Occipital lobe (tissue), 2 donors: ENCODE measurements around the gene SLC17A7. TPM values are rescaled to one million over a fixed set of nuclear protein-coding genes. Genes with fewer than 3 reads are reported as not detected.
A peak's percentile ranks its signal among the peaks of the same experiment; 100 is the strongest.

Source experiments
- DNase-seq: peaks from one replicate; lab custom pipeline; 2025; lab: John Stamatoyannopoulos, UW
- total RNA-seq: library from RNA; depleted of rRNA; stranded (reverse); fragments of >200 nt; gene quantifications from one replicate; pipeline ENCODE4 v1.2.3, GENCODE V29; 2014

SLC17A7 gene
- total RNA-seq, 1 donor from 2014 or later = 34.6 TPM

DNA sequence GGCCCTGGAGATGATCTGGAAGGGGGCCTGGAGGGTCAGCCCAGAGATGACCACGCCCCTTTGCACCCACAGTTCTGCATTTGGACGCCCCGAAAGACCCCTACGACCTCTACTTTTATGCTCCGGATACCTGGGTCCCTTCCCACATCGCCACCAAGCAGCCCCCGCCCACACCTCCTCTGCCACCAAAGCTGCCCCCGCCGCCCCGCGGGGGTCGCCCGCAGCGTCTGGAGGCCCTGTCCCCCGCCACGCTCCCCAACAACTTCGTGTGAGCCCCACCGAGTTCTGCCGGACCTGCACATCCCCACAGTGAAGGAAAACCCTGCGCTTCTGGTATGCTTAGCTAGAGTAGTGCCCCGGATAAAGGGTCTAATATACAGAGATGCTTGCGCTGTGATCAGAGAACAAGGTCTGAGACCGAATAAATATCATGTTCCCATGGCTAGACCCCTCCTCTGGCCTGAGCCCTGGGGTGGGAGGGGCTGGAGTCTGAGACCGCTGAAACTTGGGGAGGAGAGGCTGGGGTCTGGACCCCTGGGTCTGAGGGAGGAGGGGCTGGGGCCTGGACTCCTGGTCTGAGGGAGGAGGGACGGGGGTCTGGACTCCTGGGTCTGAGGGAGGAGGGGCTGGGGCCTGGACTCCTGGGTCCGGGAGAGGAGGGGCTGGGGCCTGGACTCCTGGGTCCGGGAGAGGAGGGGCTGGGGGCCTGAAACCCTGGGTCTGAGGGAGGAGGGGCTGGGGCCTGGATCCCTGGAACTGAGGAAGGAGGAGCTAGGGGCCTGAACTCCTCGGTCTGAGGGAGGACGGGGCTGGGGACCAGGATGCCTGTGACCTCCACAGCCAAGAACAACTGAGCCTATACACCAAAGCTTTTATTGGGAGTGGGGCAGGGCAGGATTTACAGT lies 12.5 kb downstream of the SLC17A7 start:
- DNase-seq = no peak

DNA sequence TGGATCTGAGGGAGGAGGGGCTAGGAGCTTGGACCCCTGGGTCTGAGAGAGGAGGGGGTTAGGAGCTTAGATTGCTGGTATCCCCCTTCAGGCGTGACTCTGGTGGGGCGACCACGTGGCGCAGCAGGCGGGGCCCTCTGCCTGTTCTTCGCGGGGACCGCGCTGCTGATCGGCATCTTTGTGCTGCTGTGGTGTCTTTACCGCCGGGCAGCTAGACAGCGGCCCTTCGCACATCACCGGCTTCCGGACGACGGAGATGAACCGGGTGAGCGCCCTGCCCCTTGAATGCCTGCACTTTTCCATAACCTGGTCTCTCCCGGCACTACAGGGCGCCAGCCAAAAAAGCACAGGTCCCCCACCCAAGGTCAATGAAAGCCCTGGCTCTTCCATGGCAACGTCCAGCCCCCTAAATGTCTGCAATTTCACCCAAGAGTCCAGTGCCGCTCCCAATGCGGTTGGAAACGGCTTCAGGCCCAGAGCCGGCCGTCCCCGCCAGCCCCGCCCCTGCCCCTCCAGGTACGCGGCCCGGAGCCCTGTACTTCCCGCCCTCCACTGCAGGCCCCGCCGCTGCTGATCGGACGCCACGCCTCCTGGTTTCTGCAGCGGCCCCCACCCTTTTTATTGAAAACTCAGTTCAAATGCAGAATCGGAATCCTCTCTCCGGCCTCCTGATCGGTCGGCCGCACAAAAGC lies 13.3 kb downstream of the SLC17A7 start:
- DNase-seq = no peak

DNA sequence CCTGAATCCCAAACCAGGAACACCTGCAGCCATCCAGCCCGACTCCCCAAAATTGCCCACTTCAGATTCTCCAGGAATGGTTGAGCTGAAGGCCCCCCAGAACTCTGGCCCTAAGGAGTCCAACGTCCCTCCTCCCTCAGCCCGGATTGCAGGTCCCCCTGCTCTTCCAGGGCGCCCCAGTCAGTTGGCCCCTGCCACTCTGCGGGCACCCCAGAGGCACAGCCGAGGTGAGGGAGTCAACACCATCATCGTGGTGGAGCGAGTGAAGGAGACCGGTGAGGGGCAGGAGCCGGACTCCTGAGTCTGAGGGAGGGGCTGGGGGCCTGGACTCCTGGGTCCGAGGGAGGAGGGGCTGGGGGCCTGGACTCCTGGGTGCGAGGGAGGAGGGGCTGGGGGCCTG lies 14.0 kb downstream of the SLC17A7 start:
- no peak for DNase-seq

DNA sequence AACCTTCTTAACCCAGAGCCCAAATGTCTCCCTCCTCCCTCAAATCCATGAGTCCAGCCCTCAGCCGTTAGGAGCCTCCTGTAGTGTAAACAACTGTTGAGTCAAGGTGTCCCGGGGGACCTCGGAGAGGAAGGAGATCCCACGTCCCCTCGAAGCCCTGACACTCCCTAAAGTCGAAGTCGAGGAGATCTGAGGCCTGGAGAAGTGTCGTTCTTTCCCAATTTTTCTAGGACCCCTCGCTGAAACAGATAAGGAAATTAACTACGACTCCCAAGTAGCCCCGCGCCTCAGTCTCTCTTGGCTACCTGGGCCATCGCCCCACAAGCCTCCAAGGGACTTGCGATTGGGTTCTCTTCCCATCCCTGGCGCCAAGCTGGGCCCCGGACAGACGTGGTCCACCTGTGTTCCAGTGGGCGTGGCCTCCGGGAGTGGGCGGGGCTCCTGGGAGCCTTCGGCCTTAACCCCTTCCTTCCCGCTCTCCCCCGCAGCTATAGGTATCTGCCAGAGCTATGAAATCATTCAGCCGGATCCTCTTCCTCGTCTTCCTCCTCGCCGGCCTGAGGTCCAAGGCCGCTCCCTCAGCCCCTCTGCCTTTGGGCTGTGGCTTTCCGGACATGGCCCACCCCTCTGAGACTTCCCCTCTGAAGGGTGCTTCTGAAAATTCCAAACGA lies 15.3 kb downstream of the SLC17A7 start:
- no peak for DNase-seq

DNA sequence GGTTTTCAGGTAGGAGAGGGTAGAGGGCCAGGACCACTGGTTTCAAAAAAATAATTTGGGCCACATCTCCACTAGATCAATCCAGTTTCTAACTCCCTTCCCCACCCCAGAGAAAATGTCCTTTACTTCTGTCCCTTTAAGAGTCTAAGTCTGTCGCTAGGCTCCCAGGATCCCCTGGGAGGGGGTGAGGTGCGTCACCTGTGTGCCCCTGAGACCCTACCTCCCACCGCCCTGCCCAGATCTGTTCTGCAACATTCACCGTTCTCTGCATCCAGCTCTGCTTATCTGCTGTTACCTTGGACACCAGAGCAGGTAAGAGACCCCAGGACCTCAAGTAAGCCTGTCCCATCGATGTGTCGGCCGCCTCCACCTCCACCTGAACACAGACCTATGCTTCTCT lies 16.1 kb downstream of the SLC17A7 start, which contains the start of gene GFY:
GFY (plus strand) TSS at position 211 of the 400 bp plus-strand sequence. CDS start 1,043 bp downstream, outside the sequence.
- no peak for DNase-seq

DNA sequence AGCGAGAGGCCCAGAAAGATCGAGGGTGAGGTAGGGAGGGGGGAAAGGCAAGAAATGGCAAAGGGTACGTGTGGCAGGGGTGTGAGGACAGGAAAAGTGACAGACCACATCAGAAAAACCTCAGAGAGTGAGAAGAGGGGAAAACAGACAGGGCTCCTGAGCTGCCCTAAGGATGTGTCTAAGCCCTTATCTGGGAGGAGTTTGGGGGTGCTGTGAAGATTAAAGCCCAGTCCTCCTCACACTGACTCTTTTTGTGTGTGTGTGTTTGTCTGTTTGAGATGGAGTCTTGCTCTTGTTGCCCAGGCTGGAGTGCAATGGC lies 17.4 kb downstream of the SLC17A7 start:
- no peak for DNase-seq

DNA sequence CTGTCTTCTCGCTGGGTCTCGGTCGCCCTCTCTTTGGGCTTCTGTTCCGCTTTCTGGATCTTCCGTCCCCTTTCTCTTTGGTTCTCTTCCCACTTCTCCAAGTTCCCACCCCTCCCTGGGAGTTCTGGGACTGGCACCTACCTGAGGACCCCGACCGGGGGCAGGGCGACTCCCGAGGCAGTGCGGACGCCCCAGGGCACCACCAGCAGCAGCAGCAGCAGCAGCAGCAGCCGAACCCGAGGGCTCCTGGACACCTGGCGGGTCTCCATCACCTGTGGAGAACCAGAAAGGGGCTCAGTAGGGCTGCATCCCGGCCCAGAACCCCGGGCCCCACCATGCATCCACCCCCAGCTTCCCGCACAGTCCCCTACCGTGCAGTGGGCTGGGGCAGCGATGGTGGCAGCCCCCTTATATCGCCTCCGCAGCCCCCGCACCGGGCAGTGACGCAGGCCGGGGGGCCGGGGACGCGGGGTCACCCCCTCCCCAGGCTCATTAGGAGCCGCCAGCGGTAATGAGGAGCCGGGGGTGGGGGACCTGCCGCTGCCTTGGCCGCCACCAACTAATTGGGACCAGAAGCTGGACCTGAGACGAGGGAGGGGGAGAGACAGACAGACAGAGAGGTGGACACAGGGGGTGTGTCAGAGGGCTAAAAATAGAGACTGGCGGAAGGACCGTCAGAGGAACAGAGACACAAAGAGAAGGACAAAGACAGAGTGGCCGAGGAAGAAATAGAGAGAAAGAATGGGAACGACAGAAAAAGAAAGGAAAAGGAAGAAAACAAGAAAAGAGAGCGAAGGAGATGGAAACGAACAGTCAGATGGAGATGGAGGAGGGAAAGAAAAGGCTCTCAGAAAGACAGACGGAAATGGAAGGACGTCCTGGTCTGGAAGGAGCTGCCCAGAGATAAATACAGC lies 18.0 kb downstream of the SLC17A7 start, which contains the start of gene PTH2:
PTH2 (minus strand) TSS at position 371 of the 914 bp plus-strand sequence; CDS start at position 269, 102 bp downstream.
- DNase-seq = no peak

DNA sequence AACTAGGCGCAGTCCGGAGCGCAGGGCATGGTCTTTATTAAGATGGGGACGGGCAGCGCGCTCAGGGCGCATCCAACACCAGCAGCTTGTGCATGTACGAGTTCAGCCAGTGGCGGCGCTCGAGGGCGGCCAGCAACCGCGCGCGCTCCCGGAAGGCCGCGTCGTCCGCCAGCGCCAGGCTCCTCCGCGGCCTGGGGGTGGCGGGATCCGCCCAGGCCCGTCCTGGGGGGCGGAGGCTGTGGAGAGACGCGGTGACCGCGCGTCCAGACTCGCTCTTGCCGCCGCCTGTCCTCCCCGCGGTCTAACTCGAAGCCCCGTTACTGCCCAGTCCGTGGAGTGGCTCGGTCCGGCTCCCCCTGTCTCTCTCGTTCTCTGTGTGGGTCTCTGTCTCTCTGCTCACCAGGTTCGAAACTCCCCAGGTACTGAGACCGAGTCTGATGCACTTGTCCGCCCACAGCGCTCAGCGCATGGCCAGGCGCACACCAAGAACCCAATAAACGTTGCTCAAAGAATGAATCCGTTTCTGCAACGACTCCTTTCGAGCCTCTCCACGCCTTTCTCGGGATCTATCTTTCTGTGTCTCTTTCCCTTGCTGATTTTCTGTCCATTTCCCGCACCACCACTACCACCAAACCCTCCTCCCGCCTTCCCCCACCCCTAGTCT lies 18.8 kb downstream of the SLC17A7 start:
- peak; percentile 8 for DNase-seq

DNA sequence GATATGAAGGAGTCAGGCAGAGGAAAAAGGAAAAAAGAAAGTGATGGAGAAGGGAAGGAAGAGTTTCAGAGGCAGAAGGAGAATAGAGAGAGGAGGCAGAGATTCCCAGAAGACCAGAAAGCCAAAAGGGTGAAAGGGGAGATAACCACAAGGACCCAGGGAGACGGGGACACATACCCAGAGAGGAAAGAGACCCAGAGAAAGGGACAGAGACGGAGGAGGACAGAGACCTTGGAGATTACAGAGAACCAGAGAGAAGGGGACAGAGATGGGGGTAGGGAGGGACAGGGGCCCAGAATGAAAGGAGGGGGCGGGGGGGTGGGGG lies 19.5 kb downstream of the SLC17A7 start:
- DNase-seq = no peak

DNA sequence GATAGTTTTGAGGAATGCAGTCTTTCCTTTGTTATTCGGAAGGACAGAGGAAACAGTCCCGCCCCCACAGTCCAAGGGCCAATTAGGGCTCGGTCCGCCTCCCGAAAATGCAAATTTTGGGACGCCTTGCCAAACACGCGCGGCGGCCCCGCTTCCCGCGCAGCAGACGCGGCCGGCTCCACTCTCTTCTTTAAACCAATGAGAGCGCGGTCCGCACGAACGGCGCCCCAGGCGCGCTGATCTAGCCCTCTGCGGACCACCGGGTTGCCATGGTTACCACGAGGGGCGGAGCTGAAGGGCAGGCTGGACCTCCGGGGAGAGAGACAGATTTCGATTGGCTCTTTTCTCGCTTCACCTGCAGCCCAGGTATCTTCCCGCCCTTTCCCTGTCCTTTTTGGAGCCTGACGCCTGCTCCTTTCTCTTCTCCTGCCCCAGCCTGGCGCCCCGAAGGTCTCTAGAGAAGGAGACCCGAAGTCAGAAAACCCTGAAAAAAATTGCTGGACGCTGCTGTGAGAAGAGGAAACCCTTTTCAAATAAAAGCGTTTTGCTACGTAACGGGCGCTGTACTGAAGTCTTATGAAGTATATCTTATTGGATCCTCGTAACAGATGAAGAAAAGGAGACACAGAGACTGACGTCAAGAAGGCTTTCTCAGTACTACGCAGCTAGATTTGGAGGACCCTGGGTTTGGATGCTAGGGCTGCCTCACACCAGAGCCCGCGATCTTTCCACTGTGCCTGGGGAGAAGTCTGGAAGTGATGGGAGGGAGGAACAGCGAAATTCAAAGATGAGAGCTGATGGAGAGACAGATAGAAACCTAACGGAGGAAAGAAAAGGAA lies 20.1 kb downstream of the SLC17A7 start:
- peak; percentile 20 for DNase-seq

DNA sequence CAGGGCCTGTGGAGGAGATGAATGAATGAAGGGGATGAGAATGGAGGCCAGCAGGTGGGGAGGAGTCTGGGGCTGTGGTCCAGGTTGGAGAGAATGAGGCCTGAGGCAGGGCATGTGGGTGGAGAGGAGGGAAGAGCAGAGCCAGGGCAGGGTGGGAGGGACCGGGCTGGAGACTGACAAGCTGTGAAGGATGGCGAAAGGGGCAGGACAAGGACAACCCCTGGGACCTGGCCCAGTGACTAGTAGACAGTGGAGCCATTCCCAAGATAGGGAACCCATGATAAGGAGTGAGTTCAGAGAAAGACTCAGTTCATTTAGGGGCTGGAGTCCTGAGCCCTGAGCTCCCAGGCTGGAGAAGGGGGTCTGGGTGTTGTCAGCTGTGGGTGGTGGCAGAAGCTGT lies 21.1 kb downstream of the SLC17A7 start:
- no peak for DNase-seq

DNA sequence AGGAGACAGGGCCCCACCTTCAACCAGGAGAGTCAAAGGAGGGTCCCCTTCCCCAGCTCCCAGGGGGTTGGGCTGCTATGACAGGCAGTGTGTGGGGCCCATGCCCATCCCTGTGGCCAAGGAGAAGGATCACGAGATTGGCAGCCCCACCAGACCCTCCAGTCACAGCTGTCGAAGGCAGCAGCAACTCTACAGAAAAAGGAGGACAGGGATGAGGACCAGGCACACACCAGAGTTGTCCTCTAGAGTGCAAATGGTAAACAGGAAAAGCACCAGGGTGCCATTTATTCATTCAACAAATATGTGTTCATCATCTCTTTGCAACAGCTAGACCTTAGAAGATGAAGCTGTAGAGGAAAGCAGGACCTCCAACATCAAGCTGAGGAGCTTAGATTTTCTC lies 22.2 kb downstream of the SLC17A7 start:
- no peak for DNase-seq

DNA sequence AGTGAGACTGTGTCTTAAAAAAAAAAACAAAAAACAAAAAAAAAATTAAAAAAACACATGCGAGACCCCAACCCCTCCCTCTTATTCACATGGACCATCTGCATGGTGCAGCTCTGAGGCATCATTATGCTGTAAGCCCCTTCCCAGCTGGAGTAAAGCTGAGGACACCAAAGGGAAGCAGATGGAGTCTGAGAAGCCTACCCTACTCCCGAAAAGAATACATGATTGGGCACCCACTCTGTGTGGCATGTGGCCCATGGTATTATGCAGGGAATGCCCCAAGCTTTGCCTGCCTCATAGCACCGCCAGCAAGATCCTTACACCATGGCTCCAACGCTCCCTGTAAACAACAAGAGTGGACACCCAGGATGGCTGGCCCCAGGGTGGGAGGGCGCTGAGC lies 22.8 kb downstream of the SLC17A7 start:
- no peak for DNase-seq

DNA sequence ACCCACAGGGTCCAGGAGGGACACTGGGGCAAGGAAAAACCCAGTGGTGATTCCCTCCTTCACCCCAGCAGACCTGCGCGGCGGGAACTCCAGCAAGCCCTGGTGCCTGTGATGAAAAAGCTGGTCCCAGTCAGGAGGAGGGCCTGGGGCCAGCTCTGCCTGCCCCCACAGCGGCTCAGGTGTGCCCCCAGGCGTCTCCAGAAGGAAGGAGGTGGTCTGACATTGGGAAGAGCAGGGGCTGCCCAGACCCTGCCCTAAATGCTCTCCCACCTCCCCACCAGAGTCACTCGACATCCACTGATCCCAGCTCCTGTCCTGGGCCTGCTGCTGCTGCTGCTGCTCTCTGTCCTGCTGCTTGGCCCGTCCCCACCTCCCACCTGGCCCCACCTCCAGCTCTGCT lies 24.2 kb downstream of the SLC17A7 start:
- DNase-seq = no peak

DNA sequence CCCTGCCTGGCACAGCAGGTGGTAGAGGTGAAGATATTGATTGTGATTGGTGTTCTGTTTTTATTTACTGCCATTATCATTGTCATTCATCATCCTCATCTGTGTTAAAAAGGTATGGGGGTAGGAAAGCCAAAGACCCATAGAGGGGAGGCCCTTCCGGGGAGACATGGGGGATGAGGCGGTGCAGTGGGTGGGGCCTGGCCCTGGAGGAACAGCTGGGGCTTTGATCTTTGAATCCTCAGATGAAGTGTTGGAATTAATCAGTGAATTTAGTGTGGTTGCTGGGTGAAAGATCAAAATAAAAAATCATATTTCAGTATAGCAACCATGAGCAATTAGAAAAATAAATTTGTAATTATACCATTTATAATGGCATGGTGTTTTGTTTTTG lies 25.5 kb downstream of the SLC17A7 start:
- DNase-seq = no peak

DNA sequence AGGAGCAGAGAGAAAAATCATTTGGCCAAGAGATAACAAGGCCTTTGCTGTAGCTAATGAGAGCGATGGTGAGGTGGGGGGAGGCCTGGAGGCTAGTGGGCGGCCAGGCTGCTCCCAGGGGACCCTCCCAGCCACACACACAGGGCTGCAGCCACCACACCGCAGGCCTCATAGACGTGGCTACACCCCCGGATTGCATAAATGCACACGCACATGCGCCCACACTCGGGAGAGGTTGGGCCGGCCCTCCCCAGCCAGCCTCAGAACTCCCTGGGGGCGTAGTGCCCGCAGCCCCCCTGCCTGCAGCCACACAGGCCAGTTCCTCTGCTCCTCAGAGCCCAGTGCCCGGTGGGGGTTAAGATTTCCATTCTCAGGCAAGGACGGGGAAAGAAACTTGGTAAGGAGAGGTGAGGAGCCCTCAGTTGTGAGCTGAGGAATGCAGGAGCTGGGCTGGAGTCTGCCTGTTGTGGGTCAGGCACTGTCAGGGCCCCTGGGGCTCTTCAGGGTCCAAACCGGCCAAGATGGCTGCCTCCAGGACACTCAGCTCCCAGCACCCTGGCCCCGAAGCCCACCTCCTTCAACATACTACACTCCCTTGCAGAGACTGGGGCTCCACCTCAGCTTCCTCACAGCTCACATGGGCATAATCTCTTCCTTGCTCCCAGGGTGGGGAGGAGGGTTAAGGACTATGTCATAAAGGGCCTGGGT lies 26.1 kb downstream of the SLC17A7 start:
- DNase-seq = no peak

DNA sequence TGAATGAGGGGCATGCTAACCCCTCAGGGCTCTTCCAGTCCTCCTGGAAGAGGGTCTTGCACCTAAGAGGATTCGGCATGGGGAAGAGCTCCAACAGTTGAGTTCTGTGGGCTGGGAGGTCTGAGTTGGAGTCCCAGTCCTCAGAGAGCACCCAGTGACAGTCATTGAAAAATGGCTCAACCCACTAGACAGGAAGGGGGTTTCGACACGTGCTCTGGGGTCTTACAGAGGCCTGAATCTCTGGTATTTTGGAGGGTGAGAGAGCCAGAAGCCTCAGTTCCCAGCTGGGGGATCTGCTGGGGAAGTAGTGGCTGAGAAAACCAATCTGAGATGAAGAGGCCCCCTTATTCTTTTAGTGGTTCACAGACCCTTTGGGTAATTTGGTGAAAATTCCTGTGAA lies 27.1 kb downstream of the SLC17A7 start:
- DNase-seq = no peak

DNA sequence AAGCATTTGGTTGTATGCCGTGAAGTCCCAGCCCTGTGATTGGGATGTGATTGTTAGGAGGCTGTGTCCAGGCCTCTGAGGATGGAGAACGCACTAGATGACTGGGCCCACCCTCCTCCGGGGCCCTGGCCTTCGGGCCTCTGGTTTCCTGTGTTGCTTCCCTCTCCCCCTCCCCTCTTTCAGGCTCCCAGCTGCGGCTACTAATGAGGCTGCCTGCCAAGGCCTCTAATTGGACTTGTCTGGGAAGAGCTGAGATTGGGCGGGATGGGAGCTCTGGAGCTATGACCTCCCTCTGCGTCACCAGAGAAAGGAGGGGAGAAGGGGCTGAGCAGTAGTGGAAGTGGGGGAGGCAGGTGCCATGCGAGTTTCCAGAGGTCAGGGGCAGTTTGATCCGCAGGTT lies 28.0 kb downstream of the SLC17A7 start:
- no peak for DNase-seq

DNA sequence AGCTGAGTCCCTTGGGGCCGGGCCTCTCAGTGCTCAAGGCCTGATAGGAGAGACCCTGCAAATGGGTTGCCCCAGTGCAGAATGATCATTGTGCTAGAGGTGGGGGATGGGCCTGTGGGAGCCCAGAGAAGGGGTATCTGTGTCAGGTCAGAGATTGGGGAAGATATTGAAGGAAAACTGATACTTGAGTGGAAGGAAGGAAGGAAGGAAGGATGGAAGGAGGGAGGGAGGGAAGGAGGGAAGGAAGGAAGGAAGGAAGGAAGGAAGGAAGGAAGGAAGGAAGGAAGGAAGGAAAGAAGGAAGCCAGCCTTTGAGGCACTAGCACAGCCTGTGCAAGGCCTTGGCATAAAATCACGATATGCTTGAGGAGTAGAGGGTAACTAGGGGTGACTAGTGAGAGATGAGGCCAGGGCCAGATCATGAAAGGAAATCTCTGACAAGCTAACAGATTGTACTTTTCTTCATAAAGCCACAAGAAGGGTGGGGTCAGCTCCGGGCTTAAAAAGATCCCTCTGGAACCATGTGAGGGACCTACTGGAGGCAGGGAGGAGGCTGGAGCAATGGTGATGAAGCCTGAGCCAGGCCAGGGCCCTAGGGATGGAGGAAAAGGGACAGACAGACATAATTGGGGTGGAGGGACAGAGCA lies 29.5 kb downstream of the SLC17A7 start:
- DNase-seq = no peak
